MM.1S (cell line): ENCODE results near the gene FNIP2.

Experiments
- DNase-seq: peaks from one replicate; pipeline ENCODE4 v3.0.0-alpha.2; 2015
- H2AFZ ChIP-seq: fragments of 300-600 bp; sonication (generic); 2 replicates; pipeline ENCODE4 v1.6.0; 2016; ENCODE audit warnings: antibody characterized with exemption, low read length
- H3F3A ChIP-seq: fragments of 300-600 bp; sonication (generic); 2 replicates; pipeline ENCODE4 v1.6.1; 2016; ENCODE audit warnings: mild to moderate bottlenecking, antibody characterized with exemption, low read length, moderate library complexity, mixed read lengths; ENCODE audit not compliant: insufficient read depth
- H3K27ac ChIP-seq: fragments of 300-600 bp; sonication (generic); 2 replicates; pipeline ENCODE4 v1.5.1; 2016; ENCODE audit warnings: mild to moderate bottlenecking, low read length
- H3K27me3 ChIP-seq: fragments of 300-600 bp; sonication (generic); replicated peaks from 2 replicates; pipeline ENCODE4 v1.6.0; 2016; ENCODE audit warnings: low read length; ENCODE audit not compliant: insufficient read depth
- H3K36me3 ChIP-seq: fragments of 300-600 bp; sonication (generic); replicated peaks from 2 replicates; pipeline ENCODE4 v1.6.1; 2016; ENCODE audit warnings: mild to moderate bottlenecking, low read length, mixed read lengths; ENCODE audit not compliant: insufficient read depth
- H3K4me1 ChIP-seq: fragments of 300-600 bp; sonication (generic); 2 replicates; pipeline ENCODE4 v1.6.1; 2016; ENCODE audit warnings: low read length, mixed read lengths
- H3K4me2 ChIP-seq: fragments of 300-600 bp; sonication (generic); 2 replicates; pipeline ENCODE4 v1.6.0; 2016; ENCODE audit warnings: low read depth, low read length
- H3K4me3 ChIP-seq: fragments of 300-600 bp; sonication (generic); 2 replicates; pipeline ENCODE4 v1.5.1; 2016; ENCODE audit warnings: low read length, mixed read lengths
- H3K79me2 ChIP-seq: fragments of 300-600 bp; sonication (generic); 2 replicates; pipeline ENCODE4 v1.6.1; 2016; ENCODE audit warnings: mixed run types, low read length, mixed read lengths
- H3K9ac ChIP-seq: fragments of 300-600 bp; sonication (generic); 2 replicates; pipeline ENCODE4 v1.6.1; 2016; ENCODE audit warnings: low read length, mixed read lengths
- H3K9me2 ChIP-seq: fragments of 300-600 bp; sonication (generic); replicated peaks from 2 replicates; pipeline ENCODE4 v1.6.1; 2016; ENCODE audit warnings: mild to moderate bottlenecking, low read length, mixed read lengths; ENCODE audit not compliant: insufficient read depth
- H3K9me3 ChIP-seq: fragments of 300-600 bp; sonication (generic); replicated peaks from 2 replicates; pipeline ENCODE4 v1.6.1; 2016; ENCODE audit warnings: mild to moderate bottlenecking, low read length, mixed read lengths; ENCODE audit not compliant: insufficient read depth
- H4K20me1 ChIP-seq: fragments of 300-600 bp; sonication (generic); 2 replicates; pipeline ENCODE4 v1.6.1; 2016; ENCODE audit warnings: mild to moderate bottlenecking, low read length, moderate library complexity, mixed read lengths; ENCODE audit not compliant: insufficient read depth
- EZH2 ChIP-seq: fragments of 300-600 bp; sonication (generic); optimal IDR thresholded peaks from 2 replicates; pipeline ENCODE3; 2017; ENCODE audit warnings: low read depth, mild to moderate bottlenecking, antibody characterized with exemption, low read length, mixed read lengths
- EZH2phosphoT487 ChIP-seq: fragments of 300-600 bp; sonication (generic); IDR thresholded peaks from 2 replicates; pipeline ENCODE4 v1.6.1; 2018; ENCODE audit warnings: antibody characterized with exemption, low read length
- TF ChIP-seq, protein P1 (sequence below): fragments of 300-600 bp; sonication (generic); IDR thresholded peaks from 2 replicates; pipeline ENCODE4 v1.5.1; 2016; ENCODE audit warnings: antibody characterized with exemption, low read length, mixed read lengths

FNIP2 gene

DNA sequence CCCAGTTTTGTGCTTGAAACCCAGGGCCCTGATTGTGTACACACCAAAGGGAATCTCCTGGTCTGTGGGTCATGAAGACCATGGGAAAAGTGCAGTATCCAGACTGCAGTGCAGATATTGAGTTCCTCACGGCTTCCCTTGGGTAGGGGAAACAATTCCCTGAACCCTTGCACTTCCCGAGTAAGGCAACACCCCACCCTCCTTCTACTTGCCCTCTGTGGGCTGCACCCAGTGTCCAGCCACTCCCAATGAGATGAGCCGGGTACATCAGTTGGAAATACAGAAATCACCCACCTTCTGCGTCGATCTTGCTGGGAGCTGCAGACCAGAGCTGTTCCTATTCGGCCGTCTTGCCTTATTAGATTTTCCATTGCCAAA is 134.2 kb downstream of the FNIP2 start:
- DNase-seq: no peak
- Histone ChIP-seq H3K9me2 (no peaks in the 10 kb centered on the region), H4K20me1 (no peaks in the 10 kb centered on the region), H3K4me3 (no peak overlapping the region), H3K27ac (no peak overlapping the region), H3K36me3 (no peaks in the 10 kb centered on the region), H3K9ac (no peak overlapping the region), H3K4me1 (peaks cover 5% of the 10 kb centered on the region; the same call in 1 of the 2 replicates), H3F3A (no peaks in the 10 kb centered on the region), H3K4me2 (no peak overlapping the region), H3K27me3 (no peaks in the 10 kb centered on the region), H2AFZ (no peak overlapping the region), H3K79me2 (no peaks in the 10 kb centered on the region), H3K9me3 (no peaks in the 10 kb centered on the region)
- TF ChIP-seq EZH2phosphoT487: no peak
- TF ChIP-seq, protein P1, sequence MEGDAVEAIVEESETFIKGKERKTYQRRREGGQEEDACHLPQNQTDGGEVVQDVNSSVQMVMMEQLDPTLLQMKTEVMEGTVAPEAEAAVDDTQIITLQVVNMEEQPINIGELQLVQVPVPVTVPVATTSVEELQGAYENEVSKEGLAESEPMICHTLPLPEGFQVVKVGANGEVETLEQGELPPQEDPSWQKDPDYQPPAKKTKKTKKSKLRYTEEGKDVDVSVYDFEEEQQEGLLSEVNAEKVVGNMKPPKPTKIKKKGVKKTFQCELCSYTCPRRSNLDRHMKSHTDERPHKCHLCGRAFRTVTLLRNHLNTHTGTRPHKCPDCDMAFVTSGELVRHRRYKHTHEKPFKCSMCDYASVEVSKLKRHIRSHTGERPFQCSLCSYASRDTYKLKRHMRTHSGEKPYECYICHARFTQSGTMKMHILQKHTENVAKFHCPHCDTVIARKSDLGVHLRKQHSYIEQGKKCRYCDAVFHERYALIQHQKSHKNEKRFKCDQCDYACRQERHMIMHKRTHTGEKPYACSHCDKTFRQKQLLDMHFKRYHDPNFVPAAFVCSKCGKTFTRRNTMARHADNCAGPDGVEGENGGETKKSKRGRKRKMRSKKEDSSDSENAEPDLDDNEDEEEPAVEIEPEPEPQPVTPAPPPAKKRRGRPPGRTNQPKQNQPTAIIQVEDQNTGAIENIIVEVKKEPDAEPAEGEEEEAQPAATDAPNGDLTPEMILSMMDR: no peak
- no peak for TF ChIP-seq EZH2

GRCh38 chr4:158903472-158904043 is 134.7 kb downstream of the FNIP2 start:
- Histone ChIP-seq H3K4me2 (no peak overlapping the region), H3F3A (no peaks in the 10 kb centered on the region), H3K4me3 (no peak overlapping the region), H3K9ac (no peak overlapping the region), H3K79me2 (no peaks in the 10 kb centered on the region), H3K27ac (no peak overlapping the region), H3K9me3 (no peaks in the 10 kb centered on the region), H3K36me3 (no peaks in the 10 kb centered on the region), H2AFZ (no peak overlapping the region), H3K4me1 (peaks cover 5% of the 10 kb centered on the region; the same call in 1 of the 2 replicates), H3K9me2 (no peaks in the 10 kb centered on the region), H4K20me1 (no peaks in the 10 kb centered on the region), H3K27me3 (no peaks in the 10 kb centered on the region)
- DNase-seq: no peak
- TF ChIP-seq EZH2: no peak
- TF ChIP-seq EZH2phosphoT487: no peak
- TF ChIP-seq, protein P1: no peak

GRCh38 chr4:158904815-158905214 is 136.0 kb downstream of the FNIP2 start:
- Histone ChIP-seq H3K27me3 (no peaks in the 10 kb centered on the region), H3K79me2 (no peaks in the 10 kb centered on the region), H3K4me1 (peaks cover 5% of the 10 kb centered on the region; the same call in 1 of the 2 replicates), H3K4me2 (no peak overlapping the region), H3K4me3 (no peak overlapping the region), H3K9ac (no peak overlapping the region), H4K20me1 (no peaks in the 10 kb centered on the region), H3K9me3 (no peaks in the 10 kb centered on the region), H2AFZ (no peak overlapping the region), H3F3A (no peaks in the 10 kb centered on the region), H3K36me3 (no peaks in the 10 kb centered on the region), H3K27ac (no peak overlapping the region), H3K9me2 (no peaks in the 10 kb centered on the region)
- TF ChIP-seq, protein P1: no peak
- TF ChIP-seq EZH2phosphoT487 (no peak), EZH2 (no peak)
- no peak for DNase-seq
